Stimulated activated naive CD8-positive, alpha-beta T cell treated with anti-CD3 and anti-CD28 coated beads, Interleukin-15, Interleukin-2, amounts not matched to agents 100 ng/mL and 50 ng/mL, for 24 hours (primary cell): Measurements from ENCODE around the gene POLR3E.

ENCODE experiments used
- H3K27ac Mint-ChIP-seq: one replicate; pipeline ENCODE4 v1.8.0; 2021; ENCODE audit warnings: mild to moderate bottlenecking, mixed read lengths
- H3K27me3 Mint-ChIP-seq: one replicate; pipeline ENCODE4 v1.8.0; 2021; ENCODE audit warnings: mixed read lengths
- H3K36me3 Mint-ChIP-seq: one replicate; pipeline ENCODE4 v1.8.0; 2021; ENCODE audit warnings: low read depth, mixed read lengths
- H3K4me1 Mint-ChIP-seq: one replicate; pipeline ENCODE4 v1.8.0; 2021; ENCODE audit warnings: low read depth, mixed read lengths
- H3K4me3 Mint-ChIP-seq: one replicate; pipeline ENCODE4 v1.8.0; 2021; ENCODE audit warnings: mild to moderate bottlenecking, mixed read lengths
- H3K9me3 Mint-ChIP-seq: one replicate; pipeline ENCODE4 v1.8.0; 2021; ENCODE audit warnings: mixed read lengths

The POLR3E gene

DNA sequence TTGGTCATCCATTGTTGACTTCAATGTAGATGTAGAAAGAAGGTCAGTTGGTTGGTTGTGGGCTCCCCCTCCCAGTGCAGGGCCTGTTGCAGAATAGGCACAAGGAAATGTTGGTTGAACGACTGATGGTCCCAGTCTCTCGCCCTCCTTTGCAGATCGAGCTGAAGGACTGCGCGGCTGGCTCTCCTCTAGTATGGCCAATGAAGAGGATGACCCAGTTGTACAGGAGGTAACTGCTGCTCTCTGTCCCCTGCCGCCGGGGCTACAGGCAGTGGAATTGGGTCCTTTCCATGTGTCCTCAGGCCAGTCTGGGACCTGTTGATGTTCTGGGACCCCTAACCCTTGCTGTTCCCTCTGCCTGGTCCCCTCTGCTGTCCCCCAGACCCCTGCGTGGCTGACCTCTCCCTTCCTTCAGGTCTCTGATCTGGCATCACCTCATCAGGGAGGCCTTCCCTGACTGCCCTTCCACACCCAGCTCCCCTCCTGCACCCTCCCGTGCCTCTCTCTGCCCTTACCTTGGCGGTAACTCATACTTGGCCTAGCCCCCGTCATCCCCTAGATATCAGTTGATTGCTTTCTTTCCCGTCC is 5.7 kb downstream of the POLR3E start:
- Mint-ChIP-seq H3K4me3 (no peak overlapping the region), H3K27ac (no peak overlapping the region), H3K4me1 (peaks cover 36% of the 10 kb centered on the region)

DNA sequence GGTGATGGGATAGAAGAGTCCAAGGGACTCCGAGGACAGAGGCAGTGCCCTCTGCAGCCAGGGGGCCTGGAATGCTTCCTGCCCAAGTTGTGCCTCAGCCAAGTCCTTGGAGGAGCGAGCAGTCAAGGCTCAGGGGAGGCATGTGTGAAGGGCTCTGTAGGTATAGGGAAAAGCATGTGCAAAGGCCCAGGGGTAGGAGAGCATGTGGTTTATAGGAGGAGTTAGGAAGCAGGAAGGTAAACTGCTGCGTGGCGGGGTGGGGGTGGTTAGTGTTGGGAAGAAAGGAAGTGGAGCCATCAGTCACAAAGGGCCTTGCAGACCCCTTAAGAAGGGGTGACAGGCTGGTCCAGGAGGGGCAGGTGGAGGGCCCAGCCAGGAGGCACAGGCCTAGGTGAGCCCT is 7.2 kb downstream of the POLR3E start:
- Mint-ChIP-seq H3K27me3 (no peaks in the 10 kb centered on the region), H3K4me3 (no peak overlapping the region), H3K4me1 (peaks cover 21% of the 10 kb centered on the region), H3K9me3 (no peaks in the 10 kb centered on the region), H3K27ac (no peak overlapping the region), H3K36me3 (peaks cover 66% of the 10 kb centered on the region)

More for the DNA sequence above, 5.7 kb downstream of the POLR3E start:
- no peaks in the 10 kb centered on the region for H3K9me3 Mint-ChIP-seq
- H3K36me3 Mint-ChIP-seq: peaks cover 75% of the 10 kb centered on the region
- H3K27me3 Mint-ChIP-seq: no peaks in the 10 kb centered on the region

DNA sequence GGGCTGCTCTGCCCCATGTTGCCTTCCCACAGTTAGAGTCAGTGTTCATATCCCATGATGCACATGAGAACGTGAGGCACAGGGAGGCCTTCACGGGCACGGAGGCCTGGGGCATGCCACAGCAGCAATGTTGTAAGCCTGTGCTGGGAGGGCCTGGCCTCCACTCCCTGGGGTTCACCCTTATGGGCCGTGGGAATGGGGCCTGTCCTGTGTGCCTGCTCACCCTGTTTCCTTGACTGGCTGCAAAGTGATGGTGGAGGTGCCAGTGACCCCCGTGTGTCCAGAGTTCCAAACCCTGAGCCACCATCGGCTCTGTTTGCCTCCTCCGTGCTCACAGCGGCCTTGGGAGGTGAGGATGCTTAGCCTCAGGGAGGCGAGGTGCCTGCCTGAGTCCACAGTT is 9.6 kb downstream of the POLR3E start:
- Mint-ChIP-seq H3K27ac (no peak overlapping the region), H3K27me3 (no peaks in the 10 kb centered on the region), H3K36me3 (peaks cover 58% of the 10 kb centered on the region), H3K4me3 (no peak overlapping the region), H3K9me3 (no peaks in the 10 kb centered on the region), H3K4me1 (peaks cover 3% of the 10 kb centered on the region)

DNA sequence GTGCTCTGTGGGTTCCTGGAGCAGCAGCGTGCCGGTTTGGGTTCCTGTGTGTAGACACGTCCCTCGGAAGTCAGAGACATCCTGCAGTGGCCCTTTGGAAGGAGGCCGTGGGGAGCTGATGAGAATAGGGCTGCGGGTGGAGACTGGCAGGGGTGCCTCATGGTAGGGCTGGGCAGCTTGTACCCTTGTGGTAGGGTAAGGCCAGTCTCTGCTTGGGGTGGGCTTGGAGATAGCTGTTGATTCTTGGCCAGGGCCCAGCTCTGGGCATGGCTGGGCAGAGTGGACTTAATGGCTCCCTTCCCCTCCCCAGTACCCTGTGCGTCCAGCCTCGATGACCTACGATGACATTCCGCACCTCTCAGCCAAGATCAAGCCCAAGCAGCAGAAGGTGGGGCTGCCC is 10.6 kb downstream of the POLR3E start:
- Mint-ChIP-seq H3K4me3 (no peak overlapping the region), H3K27ac (no peak overlapping the region), H3K27me3 (no peaks in the 10 kb centered on the region), H3K4me1 (no peaks in the 10 kb centered on the region), H3K9me3 (no peaks in the 10 kb centered on the region), H3K36me3 (peaks cover 58% of the 10 kb centered on the region)

DNA sequence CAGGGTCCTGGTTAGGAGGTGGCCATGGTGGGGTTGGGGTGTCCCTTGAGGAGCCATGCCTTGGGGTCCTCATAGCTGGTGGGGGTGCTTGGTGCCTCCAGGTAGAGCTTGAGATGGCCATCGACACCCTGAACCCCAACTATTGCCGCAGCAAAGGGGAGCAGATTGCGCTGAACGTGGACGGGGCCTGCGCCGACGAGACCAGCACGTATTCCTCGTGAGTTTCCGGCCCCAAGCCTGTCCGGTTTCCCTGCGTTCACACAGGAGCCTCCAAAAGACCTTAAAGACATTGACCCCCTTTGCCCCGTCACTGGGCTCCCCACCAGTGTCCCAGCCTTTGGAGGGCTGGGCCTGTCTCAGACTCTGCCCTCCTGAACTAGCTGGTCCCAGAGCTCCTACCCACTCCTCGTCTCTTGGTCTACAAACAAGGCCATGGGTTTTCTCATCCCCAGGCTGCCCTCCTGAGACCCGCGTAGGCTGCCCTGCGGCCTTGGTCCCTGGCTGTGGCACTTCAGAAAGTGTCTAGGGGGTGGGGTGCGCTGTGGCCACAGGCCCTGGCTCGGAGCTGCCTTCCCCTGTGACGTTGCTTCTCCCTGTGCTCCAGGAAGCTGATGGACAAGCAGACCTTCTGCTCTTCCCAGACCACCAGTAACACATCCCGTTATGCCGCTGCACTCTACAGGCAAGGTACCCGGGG is 11.8 kb downstream of the POLR3E start:
- Mint-ChIP-seq H3K9me3 (no peaks in the 10 kb centered on the region), H3K27ac (no peak overlapping the region), H3K27me3 (no peaks in the 10 kb centered on the region), H3K36me3 (peaks cover 55% of the 10 kb centered on the region), H3K4me3 (no peak overlapping the region), H3K4me1 (no peaks in the 10 kb centered on the region)

DNA sequence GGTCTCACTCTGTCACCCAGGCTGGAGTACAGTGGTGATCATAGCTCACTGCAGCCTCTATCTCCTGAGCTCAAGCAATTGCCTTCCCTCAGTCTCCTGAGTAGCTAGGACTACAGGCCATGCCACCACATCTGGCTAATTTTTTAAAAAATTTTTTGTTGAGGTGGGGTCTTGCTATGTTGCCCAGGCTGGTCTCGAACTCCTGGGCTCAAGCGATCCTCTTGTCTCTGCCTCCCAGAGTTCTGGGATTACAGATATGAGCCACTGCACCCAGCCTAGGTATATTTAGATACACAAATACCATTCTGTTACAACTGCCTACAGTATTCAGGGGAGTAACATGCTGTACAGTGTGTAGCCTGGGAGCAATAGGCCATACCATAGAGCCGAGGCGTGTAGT is 14.3 kb downstream of the POLR3E start:
- no peaks in the 10 kb centered on the region for H3K9me3 Mint-ChIP-seq
- peaks cover 53% of the 10 kb centered on the region for H3K36me3 Mint-ChIP-seq
- H3K27me3 Mint-ChIP-seq: no peaks in the 10 kb centered on the region
- no peak overlapping the region for H3K4me3 Mint-ChIP-seq
- H3K4me1 Mint-ChIP-seq: no peaks in the 10 kb centered on the region
- H3K27ac Mint-ChIP-seq: no peak overlapping the region

DNA sequence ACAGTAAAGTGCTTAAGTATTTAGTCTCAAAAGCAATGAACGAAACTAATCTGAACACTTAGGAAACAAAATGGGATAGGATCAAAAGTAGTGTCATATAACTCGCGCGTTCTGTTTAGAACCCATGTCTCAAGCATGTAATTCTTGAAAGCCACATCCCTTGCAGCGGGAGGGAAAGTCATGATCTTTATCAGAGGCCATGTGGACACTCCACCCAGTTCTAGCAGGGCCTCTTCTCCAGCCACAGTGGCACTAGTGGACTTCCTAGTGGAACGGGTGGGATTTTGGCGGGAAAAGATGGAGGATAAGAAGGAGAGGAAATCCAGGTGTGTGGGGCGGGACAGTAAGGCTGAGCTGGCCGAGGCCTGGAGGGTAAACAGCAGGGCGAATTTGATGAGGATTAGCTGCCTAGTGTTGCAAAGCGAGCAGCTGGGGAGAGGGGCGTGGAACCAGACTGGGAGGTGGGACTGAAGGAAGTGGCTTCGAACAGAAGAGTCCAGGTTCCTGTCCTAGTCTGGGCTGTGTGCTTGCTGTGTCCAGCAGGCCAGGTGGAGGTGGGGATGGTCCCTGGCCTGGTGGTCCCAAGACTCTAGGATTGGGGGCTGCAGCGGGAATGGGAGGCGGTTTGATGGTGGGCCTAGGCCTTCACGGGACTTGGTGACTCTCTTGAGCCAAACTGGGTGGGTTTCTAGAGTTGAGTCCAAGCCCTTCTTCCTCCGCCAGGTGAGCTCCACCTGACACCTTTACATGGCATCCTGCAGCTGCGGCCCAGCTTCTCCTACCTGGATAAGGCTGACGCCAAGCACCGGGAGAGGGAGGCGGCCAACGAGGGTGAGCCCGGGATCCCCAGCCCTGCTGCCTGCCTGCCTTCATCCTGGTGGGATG is 15.9 kb downstream of the POLR3E start:
- no peaks in the 10 kb centered on the region for H3K27me3 Mint-ChIP-seq
- no peak overlapping the region for H3K27ac Mint-ChIP-seq
- no peak overlapping the region for H3K4me3 Mint-ChIP-seq
- no peaks in the 10 kb centered on the region for H3K9me3 Mint-ChIP-seq
- H3K36me3 Mint-ChIP-seq: peaks cover 48% of the 10 kb centered on the region
- H3K4me1 Mint-ChIP-seq: no peaks in the 10 kb centered on the region

DNA sequence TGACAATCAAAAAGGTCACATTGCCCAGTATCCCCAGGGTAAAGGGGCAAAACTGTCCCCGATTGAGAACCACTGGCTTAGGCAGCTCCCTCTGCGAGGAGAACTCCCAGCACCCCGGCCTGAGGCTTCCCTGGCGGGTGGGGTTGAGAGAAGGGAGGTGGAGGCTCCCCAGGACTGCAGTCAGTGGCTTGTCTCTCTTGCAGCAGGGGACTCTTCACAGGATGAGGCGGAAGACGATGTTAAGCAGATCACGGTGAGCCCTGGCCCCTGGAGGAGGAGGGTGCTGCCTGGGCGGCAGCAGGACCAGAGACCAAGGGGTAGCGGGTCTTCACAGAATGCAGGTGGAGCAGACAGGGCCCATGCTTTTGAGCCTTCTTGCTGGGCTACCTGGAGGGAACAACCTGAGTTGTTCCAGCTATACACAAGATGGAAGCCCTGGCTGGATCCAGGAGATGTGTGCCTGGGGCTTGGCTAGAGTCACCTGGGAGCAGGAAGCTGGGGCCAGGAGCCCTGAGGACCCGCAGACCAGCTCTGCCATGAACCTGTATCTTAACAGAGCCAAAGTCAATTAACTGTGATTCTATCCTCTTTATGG is 16.8 kb downstream of the POLR3E start:
- H3K27ac Mint-ChIP-seq: no peak overlapping the region
- no peaks in the 10 kb centered on the region for H3K9me3 Mint-ChIP-seq
- H3K36me3 Mint-ChIP-seq: peaks cover 50% of the 10 kb centered on the region
- H3K27me3 Mint-ChIP-seq: no peaks in the 10 kb centered on the region
- no peaks in the 10 kb centered on the region for H3K4me1 Mint-ChIP-seq
- no peak overlapping the region for H3K4me3 Mint-ChIP-seq

DNA sequence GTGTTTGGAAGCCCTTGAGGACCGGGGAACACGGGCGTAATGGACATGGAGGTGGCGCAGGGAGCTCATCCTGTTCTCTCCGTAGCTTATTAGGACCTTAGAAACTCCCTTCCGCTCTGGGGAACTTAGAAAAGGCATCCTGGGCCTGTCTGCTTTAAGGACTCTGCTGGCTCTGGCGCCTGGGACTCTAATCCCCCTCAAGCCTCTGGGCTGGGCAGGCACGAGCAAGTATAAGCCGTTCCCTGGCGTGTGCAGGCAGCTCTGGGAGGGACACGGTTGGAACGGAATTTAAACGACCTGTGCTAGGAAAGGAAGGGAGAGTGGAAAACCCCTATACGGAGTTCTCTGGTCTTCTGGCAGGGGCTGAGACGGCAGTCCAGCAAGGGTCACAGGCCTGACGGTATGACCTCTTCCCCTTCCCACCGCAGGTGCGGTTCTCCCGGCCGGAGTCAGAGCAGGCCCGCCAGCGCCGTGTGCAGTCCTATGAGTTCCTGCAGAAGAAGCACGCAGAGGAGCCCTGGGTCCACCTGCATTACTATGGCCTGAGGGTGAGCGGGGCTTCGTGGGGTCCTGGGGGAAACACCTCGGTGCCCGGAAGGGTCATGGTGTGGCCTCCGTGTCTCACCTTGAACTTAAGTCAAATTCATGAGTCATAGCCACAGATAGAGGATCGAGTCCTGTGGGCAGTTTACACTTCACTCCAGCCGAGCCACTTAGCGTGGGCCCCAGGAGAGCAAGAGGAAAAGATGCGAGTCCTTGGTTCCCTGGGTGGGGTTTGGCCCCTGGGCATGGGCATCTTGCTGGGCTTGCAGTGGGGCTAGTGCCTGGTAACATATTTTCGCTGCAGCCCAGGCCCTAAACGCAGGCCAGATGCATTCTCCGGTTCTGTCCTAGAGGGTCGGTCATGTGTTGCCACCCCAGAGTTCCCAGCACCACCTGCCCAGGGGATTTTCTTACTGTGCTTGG is 17.7 kb downstream of the POLR3E start:
- Mint-ChIP-seq H3K9me3 (no peaks in the 10 kb centered on the region), H3K4me1 (no peaks in the 10 kb centered on the region), H3K27me3 (no peaks in the 10 kb centered on the region), H3K27ac (no peak overlapping the region), H3K36me3 (peaks cover 52% of the 10 kb centered on the region), H3K4me3 (no peak overlapping the region)

DNA sequence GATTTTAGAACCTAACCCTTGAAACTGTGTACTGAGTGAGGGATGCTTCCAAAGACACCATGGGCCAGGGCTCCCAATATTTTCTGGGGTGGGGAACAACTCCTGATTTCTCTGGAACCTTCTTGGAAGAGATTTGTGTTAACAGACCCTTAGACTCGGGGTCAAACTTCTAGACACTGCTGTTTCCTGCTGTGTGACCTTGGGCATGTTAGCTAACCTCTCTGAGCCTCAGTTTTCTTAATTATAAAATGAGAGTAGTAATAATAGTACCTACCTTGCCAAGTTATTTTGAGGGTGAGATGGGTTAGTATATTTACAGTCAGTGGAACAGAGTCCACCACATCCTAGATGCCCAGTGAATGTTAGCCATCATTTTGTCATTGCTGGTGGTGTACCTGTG is 18.8 kb downstream of the POLR3E start:
- Mint-ChIP-seq H3K27ac (peak overlapping the region; percentile 49), H3K36me3 (peaks cover 57% of the 10 kb centered on the region), H3K9me3 (no peaks in the 10 kb centered on the region)

DNA sequence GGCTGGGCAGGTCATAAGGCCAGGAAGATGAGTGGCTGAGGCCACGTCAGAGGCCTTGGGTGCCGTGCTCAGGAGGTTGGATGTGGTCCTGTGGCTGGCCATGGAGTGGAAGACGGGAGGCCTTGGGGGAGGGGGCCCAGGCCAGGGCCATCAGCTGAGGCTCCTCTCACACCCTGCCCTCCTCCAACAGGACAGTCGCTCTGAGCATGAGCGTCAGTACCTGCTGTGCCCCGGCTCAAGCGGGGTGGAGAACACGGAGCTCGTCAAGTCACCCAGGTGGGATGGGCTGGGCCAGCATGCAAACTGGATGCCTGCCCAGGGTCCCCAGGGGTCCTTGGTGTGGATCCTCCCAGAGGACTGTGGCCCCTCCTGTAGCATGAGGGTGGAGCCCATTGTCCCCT is 19.2 kb downstream of the POLR3E start:
- peak overlapping the region; percentile 49 for H3K27ac Mint-ChIP-seq
- peaks cover 61% of the 10 kb centered on the region for H3K36me3 Mint-ChIP-seq
- H3K27me3 Mint-ChIP-seq: no peaks in the 10 kb centered on the region
- no peak overlapping the region for H3K4me3 Mint-ChIP-seq
- no peaks in the 10 kb centered on the region for H3K4me1 Mint-ChIP-seq
- H3K9me3 Mint-ChIP-seq: no peaks in the 10 kb centered on the region

More for the DNA sequence above, 18.8 kb downstream of the POLR3E start:
- Mint-ChIP-seq H3K4me3 (no peak overlapping the region), H3K4me1 (no peaks in the 10 kb centered on the region), H3K27me3 (no peaks in the 10 kb centered on the region)

DNA sequence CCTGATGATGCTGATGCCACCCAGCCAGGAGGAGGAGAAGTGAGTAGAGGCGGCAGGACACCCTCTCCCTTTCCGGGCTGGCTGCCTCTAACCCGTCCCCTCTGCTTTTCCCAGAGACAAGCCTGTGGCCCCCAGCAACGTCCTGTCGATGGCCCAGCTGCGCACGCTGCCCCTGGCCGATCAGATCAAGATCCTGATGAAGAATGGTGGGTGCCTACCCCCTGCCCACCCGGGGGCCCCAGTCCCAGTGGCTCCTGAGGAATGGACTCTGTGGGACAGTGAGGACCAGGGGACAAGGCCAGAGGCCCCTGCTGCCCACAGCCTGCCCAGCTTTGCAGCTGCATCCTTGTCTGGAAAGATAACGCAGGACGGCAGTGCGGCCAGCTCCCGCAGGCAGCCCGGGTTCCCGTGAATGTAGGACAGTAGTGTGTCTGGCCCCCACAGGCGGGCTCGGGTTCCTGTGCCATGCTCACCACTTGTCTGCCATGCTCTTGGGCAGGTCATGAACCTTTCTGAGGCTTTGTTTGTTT is 19.9 kb downstream of the POLR3E start:
- Mint-ChIP-seq H3K4me3 (no peak overlapping the region), H3K36me3 (peaks cover 57% of the 10 kb centered on the region), H3K27ac (no peak overlapping the region), H3K4me1 (no peaks in the 10 kb centered on the region), H3K9me3 (no peaks in the 10 kb centered on the region), H3K27me3 (no peaks in the 10 kb centered on the region)

DNA sequence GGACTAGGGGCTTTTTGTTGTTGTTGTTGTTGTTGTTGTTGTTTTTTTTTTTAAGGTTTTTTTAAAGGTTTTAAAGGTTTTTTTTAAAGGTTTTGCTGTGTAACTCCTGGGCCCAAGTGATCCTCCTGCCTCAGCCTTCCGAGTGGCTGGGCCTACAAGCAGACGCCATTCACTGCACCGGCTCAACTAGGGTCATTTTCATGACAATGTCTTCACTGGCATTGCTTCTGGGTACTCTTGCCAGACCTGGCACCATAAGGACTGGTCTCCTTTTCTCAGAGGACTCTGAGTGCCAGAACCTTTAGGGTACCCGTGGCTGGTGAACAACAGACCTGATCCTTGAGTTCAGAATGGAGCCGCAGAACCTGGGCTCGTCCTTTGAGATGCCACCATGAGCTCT is 20.4 kb downstream of the POLR3E start:
- H3K4me3 Mint-ChIP-seq: no peak overlapping the region
- no peak overlapping the region for H3K27ac Mint-ChIP-seq
- H3K9me3 Mint-ChIP-seq: no peaks in the 10 kb centered on the region
- H3K36me3 Mint-ChIP-seq: peaks cover 51% of the 10 kb centered on the region
- no peaks in the 10 kb centered on the region for H3K27me3 Mint-ChIP-seq
- H3K4me1 Mint-ChIP-seq: no peaks in the 10 kb centered on the region
